ENCODE measurements around the gene HBS1L.

HBS1L gene

GRCh38 chr6:135054569-135055498, at the start of gene HBS1L:
Gene HBS1L (minus strand): TSS chr6:135054822. CDS start chr6:135054691, 131 bp downstream.
- peak; percentile 92 to 94 for DNase-seq

GRCh38 chr6:135104199-135104598, 49.6 kb upstream of the HBS1L start:
- DNase-seq = no peak

- DNase-seq = no peak
Observed at GRCh38 chr6:135102191-135102590, 47.6 kb upstream of the HBS1L start.

GRCh38 chr6:135097172-135097571, 42.5 kb upstream of the HBS1L start:
- no peak for DNase-seq

- no peak for DNase-seq
Observed at GRCh38 chr6:135096403-135097130, 41.9 kb upstream of the HBS1L start.

- DNase-seq = no peak
Observed at GRCh38 chr6:135095716-135096115, 41.1 kb upstream of the HBS1L start.

- DNase-seq = no peak
Observed at GRCh38 chr6:135094403-135094821, 39.8 kb upstream of the HBS1L start.

GRCh38 chr6:135093578-135093977, 39.0 kb upstream of the HBS1L start:
- DNase-seq = no peak

GRCh38 chr6:135092724-135093123, 38.1 kb upstream of the HBS1L start:
- DNase-seq = no peak

GRCh38 chr6:135090819-135091218, 36.2 kb upstream of the HBS1L start:
- DNase-seq = no peak

GRCh38 chr6:135089901-135090300, 35.3 kb upstream of the HBS1L start:
- DNase-seq = no peak

GRCh38 chr6:135088818-135089809, 34.5 kb upstream of the HBS1L start:
- no peak for DNase-seq

GRCh38 chr6:135088281-135088680, 33.7 kb upstream of the HBS1L start:
- no peak for DNase-seq

GRCh38 chr6:135087803-135088202, 33.2 kb upstream of the HBS1L start:
- no peak for DNase-seq

GRCh38 chr6:135087403-135087802, 32.8 kb upstream of the HBS1L start:
- DNase-seq = no peak

GRCh38 chr6:135086414-135086764, 31.8 kb upstream of the HBS1L start:
- no peak for DNase-seq

- DNase-seq = no peak
Observed at GRCh38 chr6:135085700-135086413, 31.2 kb upstream of the HBS1L start.

- no peak for DNase-seq
Observed at GRCh38 chr6:135084916-135085269, 30.3 kb upstream of the HBS1L start.

- DNase-seq = no peak
Observed at GRCh38 chr6:135084001-135084915, 29.6 kb upstream of the HBS1L start.

- DNase-seq = no peak
Observed at GRCh38 chr6:135081966-135082365, 27.3 kb upstream of the HBS1L start.

- no peak for DNase-seq
Observed at GRCh38 chr6:135075018-135075417, 20.4 kb upstream of the HBS1L start.
